HG02938 (cell line): ENCODE measurements around the gene PREX1.

ENCODE experiments used
- ATAC-seq: cut with Tn5 transposase; IDR thresholded peaks from one replicate; pipeline ENCODE4 v1.9.1; 2021; ENCODE audit warnings: mild to moderate bottlenecking, moderate library complexity; ENCODE audit not compliant: unreplicated experiment

PREX1 gene

GRCh38 chr20:48706710-48707365 lies 121.0 kb downstream of the PREX1 start:
- ATAC-seq, result no peak

- no peak for ATAC-seq
Measured at GRCh38 chr20:48706116-48706656, 121.6 kb downstream of the PREX1 start.

GRCh38 chr20:48705240-48706115 lies 122.3 kb downstream of the PREX1 start:
- ATAC-seq, result no peak

- ATAC-seq, result no peak
Measured at GRCh38 chr20:48704761-48705160, 123.0 kb downstream of the PREX1 start.

GRCh38 chr20:48703511-48704219 lies 124.1 kb downstream of the PREX1 start:
- ATAC-seq, result no peak

- no peak for ATAC-seq
Measured at GRCh38 chr20:48703107-48703506, 124.7 kb downstream of the PREX1 start.

GRCh38 chr20:48702455-48702913 lies 125.3 kb downstream of the PREX1 start:
- no peak for ATAC-seq

GRCh38 chr20:48701702-48702101 lies 126.1 kb downstream of the PREX1 start:
- ATAC-seq, result no peak

GRCh38 chr20:48698507-48699267 lies 129.1 kb downstream of the PREX1 start:
- ATAC-seq, result no peak

- no peak for ATAC-seq
Measured at GRCh38 chr20:48697845-48698491, 129.8 kb downstream of the PREX1 start.

GRCh38 chr20:48696671-48697070 lies 131.1 kb downstream of the PREX1 start:
- ATAC-seq, result no peak

GRCh38 chr20:48695738-48696137 lies 132.1 kb downstream of the PREX1 start:
- no peak for ATAC-seq

- no peak for ATAC-seq
Measured at GRCh38 chr20:48695255-48695654, 132.5 kb downstream of the PREX1 start.

GRCh38 chr20:48694381-48694865 lies 133.4 kb downstream of the PREX1 start:
- ATAC-seq, result no peak

- ATAC-seq, result no peak
Measured at GRCh38 chr20:48691523-48691922, 136.3 kb downstream of the PREX1 start.

GRCh38 chr20:48690888-48691287 lies 136.9 kb downstream of the PREX1 start:
- no peak for ATAC-seq

GRCh38 chr20:48689874-48690571 lies 137.8 kb downstream of the PREX1 start:
- no peak for ATAC-seq

GRCh38 chr20:48689388-48689787 lies 138.4 kb downstream of the PREX1 start:
- ATAC-seq, result no peak

- ATAC-seq, result no peak
Measured at GRCh38 chr20:48688579-48688978, 139.2 kb downstream of the PREX1 start.
